ELR (cell line): ENCODE measurements around the gene PCDHGC3.
A peak's percentile ranks its signal among the peaks of the same experiment; 100 is the strongest.
"Not testable (repeated sequence)": the region's sequence is repeated elsewhere in the genome, so short reads cannot be mapped to it uniquely, and the experiment has no call there.

ENCODE experiments used
- DNase-seq: peaks from one replicate; pipeline ENCODE4 v3.0.0-alpha.2; 2015; ENCODE audit warnings: low read depth

The PCDHGC3 gene

DNA sequence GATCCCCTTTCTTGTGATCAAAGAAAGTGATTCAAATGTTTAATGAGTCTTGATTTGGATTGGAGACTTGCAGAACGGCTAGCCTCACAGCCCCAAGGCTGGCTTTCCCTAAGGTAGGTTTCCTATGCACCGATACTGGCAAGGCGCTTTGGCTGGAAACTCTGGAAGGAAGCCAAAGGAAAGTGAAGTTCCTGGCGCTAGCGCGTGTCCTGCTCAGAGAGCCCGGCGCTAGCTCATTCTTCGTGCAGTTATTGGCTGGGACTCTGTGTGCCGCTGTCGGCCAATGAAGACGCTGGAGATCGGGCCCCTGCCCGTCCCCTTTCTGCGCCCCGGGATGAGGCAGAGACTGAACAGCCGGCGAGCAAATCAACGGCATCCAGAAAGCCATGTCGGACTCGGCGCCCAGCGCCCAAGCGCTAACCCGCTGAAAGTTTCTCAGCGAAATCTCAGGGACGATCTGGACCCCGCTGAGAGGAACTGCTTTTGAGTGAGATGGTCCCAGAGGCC, at the start of gene PCDHGC3:
TSS of gene PCDHGC3 (plus strand) at position 342 of the 507 bp plus-strand sequence. CDS start at position 493, 151 bp downstream.
- peak; percentile 97 for DNase-seq

GRCh38 chr5:141427783-141428426, 47.9 kb upstream of the PCDHGC3 start:
- DNase-seq: no peak

DNA sequence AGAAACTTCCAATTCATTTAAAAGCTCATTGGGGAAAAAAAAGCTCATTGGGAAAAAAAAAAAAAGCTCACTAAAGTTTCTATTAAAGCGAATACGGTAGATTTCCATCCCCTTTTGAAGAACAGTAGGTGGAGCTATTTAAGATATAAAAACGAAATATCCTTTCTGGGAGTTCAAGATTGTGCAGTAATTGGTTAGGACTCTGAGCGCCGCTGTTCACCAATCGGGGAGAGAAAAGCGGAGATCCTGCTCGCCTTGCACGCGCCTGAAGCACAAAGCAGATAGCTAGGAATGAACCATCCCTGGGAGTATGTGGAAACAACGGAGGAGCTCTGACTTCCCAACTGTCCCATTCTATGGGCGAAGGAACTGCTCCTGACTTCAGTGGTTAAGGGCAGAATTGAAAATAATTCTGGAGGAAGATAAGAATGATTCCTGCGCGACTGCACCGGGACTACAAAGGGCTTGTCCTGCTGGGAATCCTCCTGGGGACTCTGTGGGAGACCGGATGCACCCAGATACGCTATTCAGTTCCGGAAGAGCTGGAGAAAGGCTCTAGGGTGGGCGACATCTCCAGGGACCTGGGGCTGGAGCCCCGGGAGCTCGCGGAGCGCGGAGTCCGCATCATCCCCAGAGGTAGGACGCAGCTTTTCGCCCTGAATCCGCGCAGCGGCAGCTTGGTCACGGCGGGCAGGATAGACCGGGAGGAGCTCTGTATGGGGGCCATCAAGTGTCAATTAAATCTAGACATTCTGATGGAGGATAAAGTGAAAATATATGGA, 45.2 kb upstream of the PCDHGC3 start, which contains the start of gene PCDHGA12:
TSS of gene PCDHGA12 (plus strand) at position 176 of the 782 bp plus-strand sequence. CDS start at position 429, 253 bp downstream.
- peak; percentile 66 for DNase-seq

GRCh38 chr5:141431286-141431685, 44.5 kb upstream of the PCDHGC3 start:
- no peak for DNase-seq

DNA sequence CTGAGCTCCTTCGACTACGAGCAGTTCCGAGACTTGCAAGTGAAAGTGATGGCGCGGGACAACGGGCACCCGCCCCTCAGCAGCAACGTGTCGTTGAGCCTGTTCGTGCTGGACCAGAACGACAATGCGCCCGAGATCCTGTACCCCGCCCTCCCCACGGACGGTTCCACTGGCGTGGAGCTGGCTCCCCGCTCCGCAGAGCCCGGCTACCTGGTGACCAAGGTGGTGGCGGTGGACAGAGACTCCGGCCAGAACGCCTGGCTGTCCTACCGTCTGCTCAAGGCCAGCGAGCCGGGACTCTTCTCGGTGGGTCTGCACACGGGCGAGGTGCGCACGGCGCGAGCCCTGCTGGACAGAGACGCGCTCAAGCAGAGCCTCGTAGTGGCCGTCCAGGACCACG, 43.5 kb upstream of the PCDHGC3 start:
- not testable (repeated sequence) for DNase-seq

- DNase-seq: not testable (repeated sequence)
These were observed 43.0 kb upstream of the PCDHGC3 start for GRCh38 chr5:141432726-141433125.

GRCh38 chr5:141434006-141434405, 41.8 kb upstream of the PCDHGC3 start:
- no peak for DNase-seq

DNA sequence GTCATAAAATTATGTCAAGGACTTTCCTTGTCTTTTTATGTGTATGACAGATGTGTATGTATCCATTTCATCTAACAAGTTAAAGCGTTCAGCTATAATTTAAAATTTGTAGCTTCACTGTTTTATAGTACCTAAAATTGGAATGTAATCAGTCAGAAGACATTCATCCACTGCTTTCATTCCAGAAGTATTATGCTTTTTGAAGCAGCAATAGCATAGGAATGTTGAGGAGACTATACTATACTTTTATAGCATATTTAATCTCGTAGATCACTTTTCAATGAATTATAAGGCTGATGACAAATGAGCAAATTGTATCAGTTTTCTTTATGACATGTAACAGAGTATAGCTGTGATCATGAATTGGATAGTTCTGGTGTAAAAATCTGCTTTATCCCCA, 38.5 kb upstream of the PCDHGC3 start:
- peak; percentile 37 for DNase-seq

DNA sequence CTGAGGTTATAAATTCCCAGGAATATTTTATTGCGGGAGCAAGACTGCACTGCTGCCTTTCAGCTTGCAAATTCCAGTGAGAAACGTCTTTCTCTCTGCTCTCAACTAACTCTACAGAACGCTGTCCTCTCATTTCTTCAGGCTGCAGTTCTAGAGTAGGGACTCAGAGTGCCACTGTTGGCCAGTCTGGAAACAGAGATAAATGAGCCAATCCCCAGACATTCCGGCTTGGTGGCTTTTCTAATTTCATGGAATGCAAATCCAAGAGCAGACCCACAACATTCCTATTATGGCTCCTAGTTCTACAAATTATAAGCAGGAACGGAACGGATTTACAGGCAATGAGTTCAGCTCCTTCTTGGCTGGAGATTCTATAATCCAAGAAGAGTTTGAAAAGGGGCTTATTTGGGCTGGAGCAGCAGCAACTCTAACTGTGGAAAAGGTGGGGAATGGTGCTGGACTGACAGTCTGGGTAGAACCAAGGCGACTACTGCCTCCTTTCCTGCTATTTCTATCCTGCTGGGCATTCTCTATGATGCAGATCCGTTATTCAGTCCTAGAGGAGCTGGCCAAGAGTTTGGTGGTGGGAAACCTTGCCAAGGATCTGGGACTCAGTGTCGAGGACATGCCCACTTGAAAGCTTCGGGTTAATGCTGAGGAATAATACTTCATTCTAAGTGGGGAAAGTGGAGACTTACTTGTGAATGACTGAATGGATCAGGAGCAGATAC, 36.2 kb upstream of the PCDHGC3 start:
- no peak for DNase-seq

- DNase-seq: no peak
These were observed 35.4 kb upstream of the PCDHGC3 start for GRCh38 chr5:141440341-141440740.

GRCh38 chr5:141441571-141442170, 34.1 kb upstream of the PCDHGC3 start:
- no peak for DNase-seq

GRCh38 chr5:141465351-141465750, 10.4 kb upstream of the PCDHGC3 start:
- DNase-seq: no peak

DNA sequence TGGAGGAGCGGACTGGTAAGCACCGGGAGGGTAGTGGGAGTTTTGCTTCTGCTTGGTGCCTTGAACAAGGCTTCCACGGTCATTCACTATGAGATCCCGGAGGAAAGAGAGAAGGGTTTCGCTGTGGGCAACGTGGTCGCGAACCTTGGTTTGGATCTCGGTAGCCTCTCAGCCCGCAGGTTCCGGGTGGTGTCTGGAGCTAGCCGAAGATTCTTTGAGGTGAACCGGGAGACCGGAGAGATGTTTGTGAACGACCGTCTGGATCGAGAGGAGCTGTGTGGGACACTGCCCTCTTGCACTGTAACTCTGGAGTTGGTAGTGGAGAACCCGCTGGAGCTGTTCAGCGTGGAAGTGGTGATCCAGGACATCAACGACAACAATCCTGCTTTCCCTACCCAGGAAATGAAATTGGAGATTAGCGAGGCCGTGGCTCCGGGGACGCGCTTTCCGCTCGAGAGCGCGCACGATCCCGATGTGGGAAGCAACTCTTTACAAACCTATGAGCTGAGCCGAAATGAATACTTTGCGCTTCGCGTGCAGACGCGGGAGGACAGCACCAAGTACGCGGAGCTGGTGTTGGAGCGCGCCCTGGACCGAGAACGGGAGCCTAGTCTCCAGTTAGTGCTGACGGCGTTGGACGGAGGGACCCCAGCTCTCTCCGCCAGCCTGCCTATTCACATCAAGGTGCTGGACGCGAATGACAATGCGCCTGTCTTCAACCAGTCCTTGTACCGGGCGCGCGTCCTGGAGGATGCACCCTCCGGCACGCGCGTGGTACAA, 556 bp downstream of the PCDHGC3 start:
- peak; percentile 81 for DNase-seq

DNA sequence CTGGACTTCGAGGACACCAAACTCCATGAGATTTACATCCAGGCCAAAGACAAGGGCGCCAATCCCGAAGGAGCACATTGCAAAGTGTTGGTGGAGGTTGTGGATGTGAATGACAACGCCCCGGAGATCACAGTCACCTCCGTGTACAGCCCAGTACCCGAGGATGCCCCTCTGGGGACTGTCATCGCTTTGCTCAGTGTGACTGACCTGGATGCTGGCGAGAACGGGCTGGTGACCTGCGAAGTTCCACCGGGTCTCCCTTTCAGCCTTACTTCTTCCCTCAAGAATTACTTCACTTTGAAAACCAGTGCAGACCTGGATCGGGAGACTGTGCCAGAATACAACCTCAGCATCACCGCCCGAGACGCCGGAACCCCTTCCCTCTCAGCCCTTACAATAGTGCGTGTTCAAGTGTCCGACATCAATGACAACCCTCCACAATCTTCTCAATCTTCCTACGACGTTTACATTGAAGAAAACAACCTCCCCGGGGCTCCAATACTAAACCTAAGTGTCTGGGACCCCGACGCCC, 1.3 kb downstream of the PCDHGC3 start:
- DNase-seq: no peak

GRCh38 chr5:141477815-141478214, 2.0 kb downstream of the PCDHGC3 start:
- no peak for DNase-seq

GRCh38 chr5:141478321-141478945, 2.7 kb downstream of the PCDHGC3 start:
- no peak for DNase-seq

DNA sequence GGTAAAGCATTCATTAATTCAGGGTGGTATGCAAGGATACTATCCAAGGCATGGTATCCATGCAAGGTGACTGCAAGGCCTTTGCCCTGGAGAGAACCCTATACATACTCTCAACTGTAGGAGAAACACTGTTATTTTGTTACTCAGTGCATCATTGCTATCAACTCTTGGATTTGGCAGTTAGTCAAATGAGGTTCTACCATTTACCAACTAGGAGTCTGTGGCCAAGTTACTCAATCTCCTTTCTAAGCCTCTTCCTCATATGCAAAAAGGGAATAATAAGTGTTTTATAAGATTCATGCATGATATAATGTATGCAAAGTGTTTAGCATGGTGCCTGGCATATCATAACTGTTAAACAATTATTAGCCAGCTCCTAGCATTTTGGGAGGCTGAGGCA, 4.0 kb downstream of the PCDHGC3 start:
- DNase-seq: no peak

GRCh38 chr5:141483902-141484301, 8.1 kb downstream of the PCDHGC3 start:
- no peak for DNase-seq

- no peak for DNase-seq
These were observed 8.5 kb downstream of the PCDHGC3 start for GRCh38 chr5:141484310-141484640.

GRCh38 chr5:141484641-141485311, 9.0 kb downstream of the PCDHGC3 start, which contains the start of gene PCDHGC4:
Gene PCDHGC4, plus strand, starts transcription at chr5:141485030. Its CDS starts 144 bp downstream, at chr5:141485174.
- DNase-seq: no peak
